NCI-H2196 (cell line): ENCODE results near the gene DRC7.
"Not testable (repeated sequence)": the region's sequence is repeated elsewhere in the genome, so short reads cannot be mapped to it uniquely, and the experiment has no call there.

ENCODE experiments used
- DNase-seq: peaks from one replicate; lab custom pipeline; 2025; ENCODE audit not compliant: unreplicated experiment; lab: John Stamatoyannopoulos, UW

DRC7 gene

DNA sequence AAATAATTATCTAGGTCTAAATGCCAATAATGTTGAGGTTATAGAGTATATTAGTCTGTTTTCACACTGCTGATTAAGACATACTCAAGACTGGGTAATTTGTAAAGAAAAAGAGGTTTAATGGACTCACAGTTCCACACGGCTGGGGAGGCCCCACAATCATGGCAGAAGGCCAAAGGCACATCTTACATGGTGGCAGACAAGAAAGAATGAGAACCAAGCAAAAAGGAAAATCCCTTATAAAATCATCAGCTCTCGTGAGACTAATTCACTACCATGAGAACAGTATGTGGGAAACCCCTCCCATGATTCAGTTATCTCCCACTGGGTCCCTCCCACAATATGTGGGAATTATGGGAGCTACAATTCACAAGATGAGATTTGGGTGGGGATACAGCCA lies 38.1 kb downstream of the DRC7 start:
- no peak for DNase-seq

DNA sequence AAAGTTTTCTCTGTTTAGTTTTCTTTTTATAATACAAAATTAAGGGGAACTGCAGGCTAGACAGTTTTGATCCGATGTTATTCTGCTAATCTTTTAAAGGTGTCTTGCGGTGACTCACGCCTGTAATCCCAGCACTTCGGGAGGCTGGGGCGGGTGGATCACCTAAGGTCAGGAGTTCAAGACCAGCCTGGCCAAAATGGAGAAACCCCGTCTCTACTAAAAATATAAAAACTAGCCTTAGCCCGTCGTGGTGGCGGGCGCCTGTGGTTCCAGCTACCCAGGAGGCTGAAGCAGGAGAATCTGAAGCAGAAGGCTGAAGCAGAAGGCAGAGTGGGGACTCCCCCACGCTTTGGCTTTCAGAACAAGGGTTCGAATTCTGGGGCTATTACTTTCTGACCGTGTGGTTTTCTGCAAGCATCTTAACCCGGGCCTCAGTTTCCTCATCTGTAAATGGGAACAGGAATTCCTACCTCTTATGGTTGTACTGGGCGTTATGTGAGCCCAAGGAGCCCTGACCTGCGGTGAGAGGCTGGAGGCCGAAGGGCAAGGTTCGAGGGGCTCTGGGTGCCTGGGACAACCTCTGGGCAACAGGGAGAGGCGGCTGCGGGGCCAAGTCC lies 39.8 kb downstream of the DRC7 start:
- DNase-seq, result no peak

DNA sequence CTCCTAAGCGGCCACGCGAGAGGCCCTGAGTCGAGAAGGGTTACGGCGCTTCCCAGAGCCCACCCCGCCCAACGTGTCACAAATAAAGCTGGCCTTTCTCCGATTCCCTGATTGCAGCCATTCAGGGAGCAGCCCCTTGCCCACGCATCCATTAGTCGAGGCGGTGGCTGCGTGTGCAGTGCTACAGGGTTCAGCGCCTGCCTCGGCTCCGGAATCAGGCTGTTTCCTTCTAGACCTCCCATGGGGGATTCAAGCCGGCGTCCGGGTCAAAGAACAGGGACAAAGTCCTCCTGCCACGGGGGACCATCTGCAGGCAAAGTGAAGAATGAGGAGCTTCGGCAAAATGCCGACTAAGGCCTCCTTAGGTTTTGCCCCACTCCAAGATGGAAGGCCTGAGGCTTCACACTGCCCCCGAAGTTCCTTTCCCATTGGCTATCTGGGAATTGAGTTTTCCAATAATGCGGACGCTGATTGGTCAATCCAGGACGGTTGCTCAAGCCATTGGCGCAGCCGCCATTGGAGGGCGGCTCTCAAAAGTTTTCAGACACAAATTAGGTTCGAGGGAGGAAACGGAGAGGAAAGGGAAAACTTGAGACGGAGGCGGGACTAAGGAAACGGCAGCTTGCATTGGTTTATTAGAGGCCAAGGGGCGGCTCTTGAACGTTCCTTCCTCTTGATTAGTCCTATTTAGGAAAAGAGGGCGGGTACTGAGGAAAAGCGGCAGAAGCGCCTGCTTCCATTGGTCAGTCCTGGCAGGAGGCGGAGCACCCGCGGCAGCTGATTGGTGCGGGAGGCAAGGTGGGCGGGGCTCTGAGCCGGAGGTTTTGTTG lies 40.5 kb downstream of the DRC7 start:
- peak; percentile 95 for DNase-seq

DNA sequence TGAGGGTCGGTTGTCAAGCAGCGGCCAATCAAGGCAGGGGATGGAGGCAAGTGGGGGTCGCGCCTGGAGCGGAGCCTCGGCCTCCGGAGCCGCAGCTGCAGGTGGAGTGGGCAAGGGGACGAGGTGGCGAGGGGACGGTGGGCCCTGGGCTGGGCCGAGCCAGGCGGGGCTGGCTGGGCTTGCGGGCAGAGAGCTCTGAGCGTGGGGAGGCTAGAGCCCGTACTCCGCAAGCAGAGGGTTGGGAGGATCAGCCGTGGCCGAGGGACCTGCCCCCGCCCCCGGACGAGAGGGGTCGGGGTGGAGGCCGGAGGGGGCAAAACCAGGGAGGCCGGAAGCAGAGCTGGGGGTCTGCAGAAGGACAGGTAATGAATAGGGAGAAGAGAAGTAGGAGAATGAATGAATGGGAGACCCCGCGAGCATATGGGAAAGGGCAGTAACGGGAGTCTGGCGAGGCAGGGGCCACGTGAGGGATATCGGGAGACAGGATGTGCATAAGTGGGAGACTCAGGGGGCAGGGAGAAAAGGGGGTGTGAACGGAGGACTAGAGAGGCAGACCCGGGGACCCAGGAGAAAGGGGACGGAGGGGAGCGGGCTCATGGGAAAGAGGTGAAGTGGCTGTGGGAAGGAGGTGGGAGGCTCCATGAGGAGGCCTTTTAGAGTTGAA lies 41.3 kb downstream of the DRC7 start, which contains the start of gene KATNB1:
Gene KATNB1, plus strand, starts transcription at position 16 of the 664 bp plus-strand sequence. CDS start 1,474 bp downstream, outside the sequence.
- DNase-seq, result no peak

DNA sequence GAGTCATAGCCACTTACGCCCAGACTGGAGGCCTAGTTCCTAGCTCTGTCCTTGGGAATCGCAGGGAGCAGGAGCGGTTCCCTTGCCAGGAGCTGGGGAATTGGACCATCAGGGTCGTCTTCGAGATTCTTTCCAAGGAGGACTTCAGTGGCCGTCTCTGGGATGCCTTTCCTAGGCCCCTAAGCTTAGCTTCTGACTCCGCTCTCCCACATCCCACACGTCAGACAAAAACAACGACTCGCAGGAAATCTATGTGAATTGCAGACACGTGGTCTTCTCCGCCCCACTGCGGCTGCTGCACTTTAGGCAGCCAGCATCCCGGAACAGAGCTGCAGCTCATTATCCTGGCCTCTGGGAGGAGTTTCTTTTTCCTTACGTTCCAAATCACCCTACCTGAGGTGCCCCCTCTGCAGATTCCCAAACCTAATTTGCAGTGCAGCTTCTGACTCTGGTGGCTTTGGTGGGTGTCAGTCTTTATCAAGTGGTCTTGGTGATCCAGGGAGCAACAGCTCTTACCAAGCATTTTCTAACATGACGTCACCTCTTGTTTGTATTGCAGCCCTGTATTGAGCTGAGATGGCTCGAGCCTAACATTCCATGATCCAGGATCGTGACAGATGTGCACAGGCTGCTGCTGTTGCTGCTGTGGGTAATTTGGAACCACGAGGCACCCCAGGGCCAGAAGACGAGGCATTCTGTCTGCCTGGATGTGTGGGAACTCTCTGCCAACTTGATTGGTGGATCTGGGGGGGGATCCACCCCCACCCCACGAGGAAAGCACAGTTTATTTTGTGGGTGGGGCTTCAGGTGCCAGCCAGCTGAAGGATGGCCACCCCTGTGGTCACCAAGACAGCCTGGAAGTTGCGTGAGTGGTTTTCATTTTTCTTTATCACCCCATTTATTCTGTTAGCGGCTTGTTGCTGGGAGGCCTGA lies 42.1 kb downstream of the DRC7 start:
- DNase-seq, result peak; percentile 22

DNA sequence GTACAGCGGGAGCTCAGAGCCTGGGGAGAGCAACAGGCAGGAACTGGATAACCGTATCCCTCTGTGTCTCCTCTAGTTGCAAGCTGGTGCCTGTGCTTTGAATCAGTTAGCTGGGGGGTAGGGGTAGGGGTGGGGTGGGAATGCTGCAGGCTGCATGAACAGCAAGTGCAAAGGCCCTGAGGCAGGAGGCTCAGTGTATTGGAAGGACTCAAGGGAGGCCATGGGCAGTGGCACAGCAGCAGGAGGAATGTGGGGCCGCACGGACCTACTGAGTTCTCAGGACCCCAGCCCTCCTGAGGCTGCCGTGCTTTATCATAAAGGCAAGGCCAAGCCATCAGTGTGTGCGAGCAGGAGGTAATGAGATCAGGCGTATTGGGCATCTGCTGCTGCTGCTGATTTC lies 44.2 kb downstream of the DRC7 start:
- no peak for DNase-seq

DNA sequence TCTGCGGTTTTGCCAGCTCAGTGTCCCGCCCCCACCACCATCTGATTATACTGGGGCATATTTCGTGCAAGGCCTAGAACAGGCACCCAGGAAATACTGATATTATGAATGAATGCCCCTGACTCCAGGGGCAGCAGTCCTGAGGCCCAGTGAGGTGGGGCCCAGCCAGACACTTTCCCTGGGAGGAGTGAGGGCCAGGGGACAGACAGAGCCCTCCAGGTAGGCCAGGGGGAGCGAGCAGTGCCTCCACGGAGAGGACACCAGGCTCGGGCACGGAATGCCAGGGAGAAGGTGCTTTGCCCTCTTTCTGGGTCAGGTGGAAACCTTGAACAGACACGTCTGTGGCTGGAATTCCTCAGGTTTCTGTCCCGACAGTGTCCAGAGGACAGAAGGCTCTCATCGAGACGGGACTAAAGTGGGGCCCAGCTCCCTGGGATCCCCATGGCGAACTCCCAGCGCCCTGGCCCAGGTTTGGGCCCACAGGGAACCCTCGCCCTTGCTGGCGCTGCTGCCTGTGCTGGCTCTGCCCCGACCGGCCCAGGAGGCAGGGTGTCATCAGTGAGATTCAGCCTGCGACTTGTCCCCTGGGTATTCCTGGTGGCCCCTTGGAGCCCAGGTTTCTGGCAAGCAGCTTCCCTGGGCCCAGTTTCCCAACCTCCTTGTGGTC lies 45.3 kb downstream of the DRC7 start:
- DNase-seq, result no peak

DNA sequence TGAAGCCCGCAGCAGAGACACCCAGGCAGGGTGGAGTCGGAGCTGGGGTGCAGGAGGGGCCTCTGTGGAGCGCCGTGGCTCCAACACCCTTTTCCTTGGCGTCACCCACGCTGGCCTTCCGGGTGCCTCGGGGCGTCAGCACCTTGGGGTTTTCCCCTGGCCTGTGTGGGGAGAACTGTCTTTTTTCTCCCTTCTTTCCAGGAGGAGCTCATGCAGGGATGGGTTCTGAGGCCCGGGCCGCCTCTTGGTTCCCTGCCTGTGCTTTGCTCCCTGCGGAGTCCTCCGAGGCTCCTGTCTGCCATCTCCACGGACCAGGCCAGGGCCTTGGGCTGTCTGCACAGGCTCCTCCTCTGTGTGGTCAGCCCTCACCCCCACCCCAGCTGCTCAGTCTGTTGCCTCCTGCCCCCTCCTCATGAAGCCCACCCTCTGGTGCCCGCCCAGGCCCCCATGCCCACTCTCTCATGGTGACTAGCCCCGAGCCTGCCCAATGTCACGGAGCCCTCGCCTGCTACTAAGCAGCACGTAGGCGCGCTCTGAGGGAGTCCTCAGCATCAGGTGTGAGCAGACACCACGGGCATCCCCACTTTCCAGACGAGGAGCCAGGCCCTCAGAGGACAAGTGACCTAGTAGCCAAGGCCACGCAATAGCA lies 45.9 kb downstream of the DRC7 start:
- no peak for DNase-seq

DNA sequence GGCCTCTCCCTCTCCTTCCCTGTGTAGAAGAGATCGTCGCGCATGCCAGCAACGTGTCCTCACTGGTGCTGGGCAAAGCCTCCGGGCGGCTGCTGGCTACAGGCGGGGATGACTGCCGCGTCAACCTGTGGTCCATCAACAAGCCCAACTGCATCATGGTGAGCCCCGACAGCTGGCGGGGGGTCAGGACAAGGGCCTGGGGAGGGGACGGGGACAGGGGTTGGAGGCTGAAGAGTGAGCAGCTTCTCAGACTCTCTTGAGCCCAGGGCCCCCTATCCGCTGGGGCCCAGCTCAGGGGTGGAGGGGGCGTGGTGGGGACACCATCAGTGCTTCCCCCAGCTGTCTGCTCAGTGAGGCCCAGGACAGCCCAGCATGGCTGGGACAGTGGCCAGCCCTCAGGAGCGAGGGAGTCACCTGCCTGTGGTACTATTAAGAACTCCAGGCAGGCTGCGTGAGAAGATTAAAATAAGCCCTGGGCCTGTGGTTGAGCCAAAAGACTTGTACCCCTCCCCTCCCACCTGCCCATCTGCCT lies 47.1 kb downstream of the DRC7 start:
- no peak for DNase-seq

DNA sequence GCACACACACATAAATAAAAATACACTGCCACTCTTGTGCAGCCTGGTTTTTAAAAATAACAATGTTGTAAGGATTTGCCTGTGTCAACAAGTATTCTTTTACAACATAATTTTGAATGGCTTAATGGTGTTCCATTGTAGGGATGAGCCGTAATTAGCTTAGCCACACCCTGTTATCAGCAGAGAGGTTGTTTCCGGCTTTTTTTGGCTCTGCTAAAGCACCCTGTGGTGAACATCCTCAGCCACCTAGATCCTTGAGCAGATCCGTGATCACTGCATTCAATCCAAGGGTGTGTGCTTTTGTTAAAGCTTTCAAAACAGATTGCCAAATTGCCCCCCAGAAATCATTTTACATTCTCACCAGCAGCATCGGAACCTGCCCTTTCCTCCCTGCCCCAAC lies 47.9 kb downstream of the DRC7 start:
- DNase-seq, result no peak

DNA sequence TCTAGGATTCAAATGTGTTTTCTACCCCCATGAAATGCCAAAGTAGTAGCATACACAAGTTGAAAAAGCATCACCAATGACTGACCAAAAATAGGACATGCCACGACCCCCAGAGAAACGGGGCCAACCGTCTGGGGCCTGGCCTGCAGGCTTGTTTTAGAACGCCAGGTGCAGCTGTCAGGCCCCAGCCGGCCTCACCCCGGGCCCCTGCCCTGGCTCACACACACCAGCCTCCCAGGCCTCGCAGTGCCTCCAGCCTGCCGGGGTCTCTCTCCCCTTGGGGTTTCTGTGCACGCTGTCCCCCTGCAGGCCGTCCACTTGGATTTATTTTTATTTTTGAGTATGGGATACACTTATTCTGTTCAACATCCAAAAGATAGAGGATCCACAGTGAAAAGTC lies 48.9 kb downstream of the DRC7 start:
- DNase-seq, result no peak

DNA sequence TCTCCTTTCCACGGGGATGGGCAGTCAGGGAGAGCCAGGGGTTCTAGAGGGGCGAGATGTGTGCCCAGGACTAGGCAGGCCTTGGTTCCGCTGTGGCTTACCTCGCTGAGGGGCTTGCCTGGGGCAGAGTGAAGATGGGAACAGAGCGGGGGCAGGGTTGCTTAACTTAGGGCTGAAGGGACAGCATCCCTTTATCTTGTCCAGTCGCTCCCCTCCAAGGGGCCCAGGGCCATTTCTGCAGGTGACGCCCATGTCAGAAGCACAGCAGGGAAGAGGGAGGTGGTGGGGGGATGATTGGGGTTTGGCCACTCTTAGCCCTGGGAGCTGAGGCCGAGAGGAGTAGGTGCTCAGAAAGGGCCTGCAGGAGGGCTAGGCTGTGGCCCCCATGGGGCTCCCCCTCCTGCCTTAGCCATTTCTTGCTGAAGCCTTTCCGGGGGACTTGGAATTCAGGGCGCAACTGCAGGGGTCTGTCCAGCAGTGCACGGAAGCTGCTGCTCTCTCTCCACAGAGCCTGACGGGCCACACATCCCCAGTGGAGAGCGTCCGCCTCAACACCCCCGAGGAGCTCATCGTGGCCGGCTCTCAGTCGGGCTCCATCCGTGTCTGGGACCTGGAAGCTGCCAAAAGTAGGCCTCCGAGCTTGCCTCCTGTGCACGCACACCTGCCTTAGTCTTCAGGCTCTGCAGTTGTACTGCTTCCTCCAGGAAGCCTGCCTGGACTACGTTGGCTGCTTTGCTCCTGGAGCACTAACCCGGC lies 49.5 kb downstream of the DRC7 start:
- DNase-seq, result no peak

DNA sequence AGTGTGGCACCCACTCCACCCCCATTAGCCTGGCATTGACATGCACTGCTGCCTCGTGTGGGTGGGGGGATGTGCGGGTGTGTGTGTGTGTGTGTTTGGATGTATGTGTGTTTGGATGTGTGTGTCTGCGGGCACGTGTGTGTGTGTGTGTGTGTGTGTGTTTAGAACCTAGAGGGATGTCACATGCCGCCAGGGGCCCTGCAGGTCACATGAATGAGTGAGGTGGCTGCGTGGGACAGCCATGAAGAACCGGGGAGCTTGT lies 50.0 kb downstream of the DRC7 start:
- no peak for DNase-seq

DNA sequence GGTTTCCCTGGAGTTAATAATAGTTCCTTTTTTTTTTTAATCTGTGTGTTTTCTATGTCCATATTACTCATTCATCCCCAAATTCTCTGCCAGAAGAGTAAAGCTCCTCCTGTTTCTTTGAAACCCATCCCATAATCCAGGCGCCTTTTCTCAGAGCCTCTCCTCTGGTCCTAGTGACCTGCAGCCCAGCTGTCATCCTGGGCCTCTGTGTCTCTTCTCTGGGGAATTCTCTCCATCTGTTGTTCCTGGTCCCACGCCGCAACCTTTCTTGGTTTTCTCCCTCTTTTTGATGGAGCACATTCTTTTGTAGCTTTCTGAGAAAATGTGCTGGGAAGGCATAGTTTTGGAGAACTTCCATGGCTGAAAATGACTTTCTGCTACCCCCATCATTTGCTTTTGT lies 51.2 kb downstream of the DRC7 start:
- DNase-seq, result no peak

DNA sequence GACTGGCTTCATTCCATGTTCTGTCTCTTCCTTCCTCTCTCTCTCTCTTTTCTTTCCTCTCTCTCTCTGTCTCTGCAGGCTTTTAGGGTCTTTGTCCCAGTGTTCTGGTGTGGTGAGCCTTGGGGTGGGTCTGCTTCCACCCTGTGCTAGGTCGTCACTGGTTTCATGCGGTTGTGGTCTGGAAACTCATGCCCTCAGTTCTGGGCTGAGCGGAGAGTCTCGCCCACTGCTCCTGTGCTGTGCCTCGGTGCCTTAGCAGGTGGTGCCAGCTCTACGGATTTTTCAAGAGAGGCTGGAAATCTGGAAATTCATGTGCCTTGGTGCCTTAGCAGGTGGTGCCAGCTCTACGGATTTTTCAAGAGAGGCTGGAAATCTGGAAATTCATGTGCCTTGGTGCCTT lies 51.7 kb downstream of the DRC7 start:
- not testable (repeated sequence) for DNase-seq

DNA sequence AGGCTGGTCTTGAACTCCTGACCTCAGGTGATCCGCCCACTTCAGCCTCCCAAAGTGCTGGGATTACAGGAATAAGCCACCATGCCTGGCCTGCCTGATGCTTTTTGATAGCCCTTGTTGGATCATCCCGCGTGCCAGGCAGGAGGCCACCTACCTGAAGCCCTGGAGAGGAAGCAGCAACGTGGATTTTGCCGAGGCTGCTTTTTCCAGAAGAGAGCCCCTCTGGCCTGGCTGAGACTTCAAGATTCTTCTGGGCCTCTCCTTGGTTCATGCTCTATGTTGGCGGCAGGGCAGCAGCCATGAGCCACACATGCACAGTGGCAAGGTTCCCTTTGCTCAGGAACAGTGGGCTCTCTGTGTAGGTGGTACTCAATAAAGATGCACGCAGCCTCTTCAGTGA lies 52.5 kb downstream of the DRC7 start:
- DNase-seq, result no peak

DNA sequence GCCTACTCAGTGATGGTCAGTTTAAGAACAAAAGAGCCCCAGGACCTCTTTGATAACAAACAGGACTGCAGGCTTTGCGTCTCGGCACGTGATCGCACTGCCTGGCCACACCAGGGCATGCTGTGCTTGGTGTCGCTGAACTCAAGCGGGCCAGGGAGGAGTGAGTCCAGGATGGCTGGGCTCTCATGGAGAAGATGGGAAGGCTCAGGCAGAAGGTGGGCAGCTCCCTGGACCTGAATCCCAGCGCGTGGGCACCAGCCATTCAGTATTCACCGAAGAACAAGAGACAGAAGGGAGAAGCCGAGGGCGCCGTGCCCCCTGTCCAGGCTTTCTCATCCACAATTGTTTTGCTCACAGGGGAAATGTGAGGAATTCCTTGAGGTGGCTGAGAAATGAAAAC lies 52.9 kb downstream of the DRC7 start:
- DNase-seq, result no peak

DNA sequence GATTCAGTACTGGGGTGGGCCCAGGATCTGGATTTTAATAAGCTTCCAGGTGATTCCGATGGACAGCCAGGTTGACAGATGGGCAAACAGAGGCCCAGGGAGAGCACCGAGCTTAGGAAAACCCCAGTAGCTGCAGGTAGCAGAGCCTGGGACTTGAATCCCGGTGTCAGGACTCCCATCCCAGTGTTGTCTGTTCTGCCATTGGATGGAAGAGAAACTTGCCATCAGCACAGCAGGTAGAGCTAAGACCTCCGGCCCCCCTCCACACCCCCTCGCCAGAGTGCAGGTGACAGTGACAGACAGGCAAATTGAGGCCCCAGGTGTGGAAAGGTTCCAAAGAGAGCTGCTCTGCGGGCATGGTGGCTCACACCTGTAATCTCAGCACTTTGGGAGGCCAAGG lies 53.4 kb downstream of the DRC7 start:
- DNase-seq, result no peak

DNA sequence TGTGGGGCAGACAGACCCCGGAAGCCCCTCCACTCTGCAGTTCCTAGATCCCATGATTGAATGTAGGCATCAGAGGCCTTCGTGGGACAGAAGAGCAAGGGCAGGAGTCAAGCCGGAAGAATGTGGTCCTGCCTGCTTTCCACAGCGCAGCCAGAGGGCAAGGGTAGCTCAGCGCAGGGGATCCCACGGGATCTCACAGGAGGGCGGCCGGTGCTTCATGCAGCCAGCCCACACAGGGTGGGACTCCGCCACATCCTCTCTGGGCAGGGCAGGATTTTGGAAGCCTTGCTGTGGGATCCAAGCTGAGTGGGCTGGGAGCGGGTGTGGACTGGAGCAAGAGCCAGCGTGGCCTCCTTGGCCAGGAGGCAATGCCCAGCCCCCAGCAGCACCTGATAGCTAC lies 54.0 kb downstream of the DRC7 start:
- no peak for DNase-seq
